Body of pancreas (tissue), 4 donors: ENCODE results near the gene SYMPK.

Experiments
- POLR2A ChIP-seq, 3 donors: fragments of 450-650 bp; IDR thresholded peaks; one replicate each; pipeline ENCODE4 v1.6.1; 2016; ENCODE audit warnings: antibody characterized with exemption in 3 of 3, mild to moderate bottlenecking in 2 of 3
- TF ChIP-seq, protein P1 (sequence below), 7 experiments: fragments of 450-650 bp in 4 of 7; fragments of 200-600 bp in 3 of 7; sonication (generic) in 3 of 7; IDR thresholded peaks; one replicate each; pipeline ENCODE4 v1.5.1; 2016 to 2019; ENCODE audit warnings: antibody characterized with exemption in 7 of 7

DNA sequence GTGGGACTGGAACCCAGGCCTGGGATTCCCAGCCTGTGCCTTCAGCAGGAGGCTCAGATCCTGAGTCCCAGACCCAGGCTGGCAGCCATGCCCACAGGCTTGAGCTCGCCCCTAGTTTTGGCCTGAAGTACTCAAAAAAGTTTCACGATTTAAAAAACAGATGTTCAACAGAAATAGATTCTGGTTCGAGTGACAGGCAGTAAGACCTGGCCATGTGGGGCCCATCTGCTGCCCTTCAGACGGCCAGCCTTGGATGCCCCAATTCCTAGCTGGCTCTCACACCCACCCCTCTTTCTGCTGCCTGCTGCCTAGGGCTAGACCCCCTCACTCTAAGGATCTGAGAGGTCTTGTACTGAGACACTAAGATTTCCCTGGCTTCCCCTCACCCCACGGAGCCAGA lies 77.8 kb downstream of the SYMPK start:
- TF ChIP-seq, protein P1, sequence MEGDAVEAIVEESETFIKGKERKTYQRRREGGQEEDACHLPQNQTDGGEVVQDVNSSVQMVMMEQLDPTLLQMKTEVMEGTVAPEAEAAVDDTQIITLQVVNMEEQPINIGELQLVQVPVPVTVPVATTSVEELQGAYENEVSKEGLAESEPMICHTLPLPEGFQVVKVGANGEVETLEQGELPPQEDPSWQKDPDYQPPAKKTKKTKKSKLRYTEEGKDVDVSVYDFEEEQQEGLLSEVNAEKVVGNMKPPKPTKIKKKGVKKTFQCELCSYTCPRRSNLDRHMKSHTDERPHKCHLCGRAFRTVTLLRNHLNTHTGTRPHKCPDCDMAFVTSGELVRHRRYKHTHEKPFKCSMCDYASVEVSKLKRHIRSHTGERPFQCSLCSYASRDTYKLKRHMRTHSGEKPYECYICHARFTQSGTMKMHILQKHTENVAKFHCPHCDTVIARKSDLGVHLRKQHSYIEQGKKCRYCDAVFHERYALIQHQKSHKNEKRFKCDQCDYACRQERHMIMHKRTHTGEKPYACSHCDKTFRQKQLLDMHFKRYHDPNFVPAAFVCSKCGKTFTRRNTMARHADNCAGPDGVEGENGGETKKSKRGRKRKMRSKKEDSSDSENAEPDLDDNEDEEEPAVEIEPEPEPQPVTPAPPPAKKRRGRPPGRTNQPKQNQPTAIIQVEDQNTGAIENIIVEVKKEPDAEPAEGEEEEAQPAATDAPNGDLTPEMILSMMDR (IDR thresholded peaks at IDR 0.05), result no peak
- no peak for TF ChIP-seq POLR2A (IDR thresholded peaks at IDR 0.05)
